ENCODE results near the gene FGF2. TPM values are rescaled to one million over a fixed set of nuclear protein-coding genes. Genes with fewer than 3 reads are reported as not detected.
"Not testable (repeated sequence)": the region's sequence is repeated elsewhere in the genome, so short reads cannot be mapped to it uniquely, and the experiment has no call there.

The FGF2 gene
- total RNA-seq, 1 donor from 2014 or later = 26.1 TPM

DNA sequence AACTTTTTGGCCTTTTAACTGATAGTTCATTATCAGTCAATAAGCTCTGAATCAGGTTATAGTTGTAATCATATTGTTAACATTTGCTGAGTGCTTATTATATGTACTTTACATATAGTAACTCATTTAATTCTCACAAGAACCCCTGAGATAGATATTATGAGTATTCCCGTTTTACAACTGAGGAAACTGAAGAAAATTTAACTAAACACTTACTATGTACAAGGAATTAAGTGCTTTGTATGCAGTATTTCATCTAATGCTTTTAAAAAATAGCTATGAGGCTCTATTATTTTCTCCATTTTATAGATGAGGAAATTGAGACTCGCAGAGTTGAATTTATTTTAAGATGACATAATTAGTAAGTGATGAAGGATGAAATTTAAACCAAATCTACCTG, 27.7 kb upstream of the FGF2 start:
- Mint-ChIP-seq H3K4me3 (ENCODE audit: unreplicated experiment) (no peak overlapping the region), H3K36me3 (ENCODE audit: low read depth, unreplicated experiment) (no peaks in the 10 kb centered on the region), H3K9me3 (ENCODE audit: unreplicated experiment) (no peaks in the 10 kb centered on the region), H3K4me1 (ENCODE audit: unreplicated experiment) (peaks cover 17% of the 10 kb centered on the region), H3K27ac (ENCODE audit: unreplicated experiment) (no peak overlapping the region), H3K27me3 (ENCODE audit: unreplicated experiment) (no peaks in the 10 kb centered on the region)
- TF ChIP-seq, protein P1, sequence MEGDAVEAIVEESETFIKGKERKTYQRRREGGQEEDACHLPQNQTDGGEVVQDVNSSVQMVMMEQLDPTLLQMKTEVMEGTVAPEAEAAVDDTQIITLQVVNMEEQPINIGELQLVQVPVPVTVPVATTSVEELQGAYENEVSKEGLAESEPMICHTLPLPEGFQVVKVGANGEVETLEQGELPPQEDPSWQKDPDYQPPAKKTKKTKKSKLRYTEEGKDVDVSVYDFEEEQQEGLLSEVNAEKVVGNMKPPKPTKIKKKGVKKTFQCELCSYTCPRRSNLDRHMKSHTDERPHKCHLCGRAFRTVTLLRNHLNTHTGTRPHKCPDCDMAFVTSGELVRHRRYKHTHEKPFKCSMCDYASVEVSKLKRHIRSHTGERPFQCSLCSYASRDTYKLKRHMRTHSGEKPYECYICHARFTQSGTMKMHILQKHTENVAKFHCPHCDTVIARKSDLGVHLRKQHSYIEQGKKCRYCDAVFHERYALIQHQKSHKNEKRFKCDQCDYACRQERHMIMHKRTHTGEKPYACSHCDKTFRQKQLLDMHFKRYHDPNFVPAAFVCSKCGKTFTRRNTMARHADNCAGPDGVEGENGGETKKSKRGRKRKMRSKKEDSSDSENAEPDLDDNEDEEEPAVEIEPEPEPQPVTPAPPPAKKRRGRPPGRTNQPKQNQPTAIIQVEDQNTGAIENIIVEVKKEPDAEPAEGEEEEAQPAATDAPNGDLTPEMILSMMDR (IDR thresholded peaks at IDR 0.05; ENCODE audit: unreplicated experiment) = no peak
- no peak for DNase-seq (ENCODE audit: low spot score)

DNA sequence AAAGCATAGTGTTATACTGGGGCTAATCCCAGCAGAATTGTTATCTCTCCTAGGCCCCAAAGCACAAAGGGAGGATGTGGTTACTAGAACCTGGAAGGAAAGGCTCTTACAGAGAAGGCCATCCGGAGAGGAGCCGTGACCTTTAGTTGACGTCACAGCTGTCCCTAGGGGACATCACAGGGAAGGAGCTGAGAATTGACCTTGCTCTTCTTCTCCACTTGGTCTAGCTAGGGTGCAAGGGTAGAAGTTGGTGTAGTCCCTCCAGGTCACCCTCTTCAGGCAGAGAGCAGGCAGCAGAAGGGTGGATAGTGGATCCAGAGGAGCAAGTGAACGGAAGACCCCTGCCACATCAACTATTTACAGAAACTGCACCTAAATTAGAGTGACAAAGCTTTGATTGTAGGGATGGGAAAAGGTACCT, 22.8 kb upstream of the FGF2 start:
- peaks cover 27% of the 10 kb centered on the region for H3K4me1 Mint-ChIP-seq (ENCODE audit: unreplicated experiment)
- no peaks in the 10 kb centered on the region for H3K36me3 Mint-ChIP-seq (ENCODE audit: low read depth, unreplicated experiment)

DNA sequence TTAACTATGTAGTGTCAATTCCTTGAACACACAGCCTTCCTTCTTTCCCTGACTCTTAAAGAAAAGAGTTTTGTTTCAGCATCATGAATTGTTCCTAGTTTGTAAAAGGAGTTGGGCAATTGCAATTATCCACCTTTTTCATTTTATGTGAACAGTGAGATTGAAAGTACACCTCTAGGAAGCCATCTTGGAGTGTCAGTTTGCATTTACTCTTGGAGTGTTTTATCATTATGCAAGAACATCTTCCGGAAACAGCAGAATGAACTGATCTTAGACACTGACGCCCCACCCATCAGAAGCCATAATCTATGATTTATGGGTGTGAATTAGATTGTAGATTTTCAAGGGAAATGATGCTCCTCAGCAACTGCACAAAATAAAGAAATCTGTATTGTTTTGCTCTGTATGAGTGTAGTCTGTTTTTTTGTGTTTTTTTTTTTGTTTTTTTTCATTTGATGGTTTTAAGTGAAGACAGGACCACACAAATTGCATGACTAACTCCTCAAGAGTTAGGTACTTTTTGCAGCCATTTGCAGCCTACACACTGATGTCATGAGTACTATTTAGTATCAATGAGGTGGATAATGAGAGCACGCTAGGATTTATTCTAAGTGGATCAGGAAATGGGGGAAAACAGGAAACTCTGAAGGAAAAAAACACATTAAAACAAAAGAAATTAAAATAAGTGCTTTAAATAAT, 19.5 kb upstream of the FGF2 start:
- Mint-ChIP-seq H3K27ac (ENCODE audit: unreplicated experiment) (peak overlapping the region; percentile 49), H3K4me3 (ENCODE audit: unreplicated experiment) (no peak overlapping the region), H3K4me1 (ENCODE audit: unreplicated experiment) (peaks cover 27% of the 10 kb centered on the region), H3K27me3 (ENCODE audit: unreplicated experiment) (peaks cover 3% of the 10 kb centered on the region), H3K36me3 (ENCODE audit: low read depth, unreplicated experiment) (peaks cover 5% of the 10 kb centered on the region), H3K9me3 (ENCODE audit: unreplicated experiment) (peaks cover 5% of the 10 kb centered on the region)
- DNase-seq (ENCODE audit: low spot score) = no peak
- TF ChIP-seq, protein P1 (IDR thresholded peaks at IDR 0.05; ENCODE audit: unreplicated experiment) = no peak

More for the DNA sequence above, 22.8 kb upstream of the FGF2 start:
- TF ChIP-seq, protein P1 (IDR thresholded peaks at IDR 0.05; ENCODE audit: unreplicated experiment) = no peak
- peak overlapping the region; percentile 87 for H3K27ac Mint-ChIP-seq (ENCODE audit: unreplicated experiment)
- H3K4me3 Mint-ChIP-seq (ENCODE audit: unreplicated experiment) = no peak overlapping the region
- no peaks in the 10 kb centered on the region for H3K9me3 Mint-ChIP-seq (ENCODE audit: unreplicated experiment)
- peak; percentile 38 for DNase-seq (ENCODE audit: low spot score)
- H3K27me3 Mint-ChIP-seq (ENCODE audit: unreplicated experiment) = peaks cover 3% of the 10 kb centered on the region

DNA sequence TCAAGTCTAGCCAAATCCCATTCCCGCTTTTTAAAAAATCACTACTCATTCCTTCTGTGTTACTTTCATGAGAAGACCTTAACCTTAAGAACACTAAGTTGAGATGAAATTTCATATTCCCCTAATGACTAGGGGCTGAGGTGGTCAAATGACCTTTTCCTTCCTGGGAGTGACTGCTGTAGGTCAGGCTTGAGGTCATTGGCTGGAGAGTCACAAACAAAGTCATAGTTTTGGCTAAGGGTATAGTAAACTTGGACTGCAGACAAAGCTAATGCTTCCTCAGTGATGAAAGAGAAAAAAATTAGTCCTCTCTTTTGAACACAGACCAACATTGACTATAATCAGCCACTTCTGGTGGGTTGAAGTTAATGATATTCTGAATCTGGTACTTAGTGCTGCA, 16.0 kb upstream of the FGF2 start:
- DNase-seq (ENCODE audit: low spot score) = no peak
- TF ChIP-seq, protein P1 (IDR thresholded peaks at IDR 0.05; ENCODE audit: unreplicated experiment) = no peak
- no peak overlapping the region for H3K27ac Mint-ChIP-seq (ENCODE audit: unreplicated experiment)

DNA sequence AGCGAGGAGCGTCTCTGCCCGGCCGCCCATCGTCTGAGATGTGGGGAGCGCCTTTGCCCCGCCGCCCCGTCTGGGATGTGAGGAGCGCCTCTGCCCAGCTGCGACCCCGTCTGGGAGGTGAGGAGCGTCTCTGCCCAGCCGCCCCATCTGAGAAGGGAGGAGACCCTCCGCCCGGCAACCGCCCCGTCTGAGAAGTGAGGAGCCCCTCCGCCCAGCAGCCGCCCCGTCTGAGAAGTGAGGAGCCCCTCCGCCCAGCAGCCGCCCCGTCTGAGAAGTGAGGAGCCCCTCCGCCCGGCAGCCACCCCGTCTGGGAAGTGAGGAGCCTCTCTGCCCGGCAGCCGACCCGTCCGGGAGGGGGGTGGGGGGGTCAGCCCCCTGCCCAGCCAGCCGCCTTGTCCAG, 14.8 kb upstream of the FGF2 start:
- not testable (repeated sequence) for H3K27me3 Mint-ChIP-seq (ENCODE audit: unreplicated experiment); DNase-seq (ENCODE audit: low spot score)

More for the DNA sequence above, 16.0 kb upstream of the FGF2 start:
- Mint-ChIP-seq H3K27me3 (ENCODE audit: unreplicated experiment) (peaks cover 3% of the 10 kb centered on the region), H3K9me3 (ENCODE audit: unreplicated experiment) (peaks cover 5% of the 10 kb centered on the region), H3K36me3 (ENCODE audit: low read depth, unreplicated experiment) (peaks cover 9% of the 10 kb centered on the region), H3K4me1 (ENCODE audit: unreplicated experiment) (peaks cover 12% of the 10 kb centered on the region), H3K4me3 (ENCODE audit: unreplicated experiment) (no peak overlapping the region)

DNA sequence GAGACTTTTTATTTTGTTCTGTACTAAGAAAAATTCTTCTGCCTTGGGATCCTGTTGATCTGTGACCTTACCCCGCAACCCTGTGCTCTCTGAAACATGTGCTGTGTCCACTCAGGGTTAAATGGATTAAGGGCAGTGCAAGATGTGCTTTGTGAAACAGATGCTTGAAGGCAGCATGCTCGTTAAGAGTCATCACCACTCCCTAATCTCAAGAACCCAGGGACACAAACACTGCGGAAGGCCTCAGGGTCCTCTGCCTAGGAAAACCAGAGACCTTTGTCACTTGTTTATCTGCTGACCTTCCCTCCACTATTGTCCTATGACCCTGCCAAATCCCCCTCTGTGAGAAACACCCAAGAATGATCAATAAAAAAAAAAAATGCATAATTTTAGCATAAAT, 13.8 kb upstream of the FGF2 start:
- not testable (repeated sequence) for H3K27ac Mint-ChIP-seq (ENCODE audit: unreplicated experiment); H3K27me3 Mint-ChIP-seq (ENCODE audit: unreplicated experiment); DNase-seq (ENCODE audit: low spot score); H3K4me1 Mint-ChIP-seq (ENCODE audit: unreplicated experiment); H3K36me3 Mint-ChIP-seq (ENCODE audit: low read depth, unreplicated experiment); H3K4me3 Mint-ChIP-seq (ENCODE audit: unreplicated experiment); H3K9me3 Mint-ChIP-seq (ENCODE audit: unreplicated experiment)

More for the DNA sequence above, 14.8 kb upstream of the FGF2 start:
- H3K4me3 Mint-ChIP-seq (ENCODE audit: unreplicated experiment); H3K4me1 Mint-ChIP-seq (ENCODE audit: unreplicated experiment); H3K36me3 Mint-ChIP-seq (ENCODE audit: low read depth, unreplicated experiment); H3K27ac Mint-ChIP-seq (ENCODE audit: unreplicated experiment); H3K9me3 Mint-ChIP-seq (ENCODE audit: unreplicated experiment): not testable (repeated sequence)

All from endothelial cell (in vitro differentiated cells).